Activated CD4-positive, alpha-beta T cell treated with anti-CD3 and anti-CD28 coated beads for 4 hours (primary cell): ENCODE results near the gene PODXL2.
"Not testable (repeated sequence)": the region's sequence is repeated elsewhere in the genome, so short reads cannot be mapped to it uniquely, and the experiment has no call there.

Experiments
- DNase-seq, 2 donors: peaks; one replicate each; pipeline ENCODE4 v3.0.0-alpha.2; 2020

The PODXL2 gene

GRCh38 chr3:127676921-127677351 lies 48.0 kb downstream of the PODXL2 start:
- no peak for DNase-seq

GRCh38 chr3:127677541-127678314 lies 48.7 kb downstream of the PODXL2 start:
- DNase-seq, result no peak

- DNase-seq, result no peak
Measured at GRCh38 chr3:127678315-127678599, 49.3 kb downstream of the PODXL2 start.

GRCh38 chr3:127678611-127679533 lies 49.9 kb downstream of the PODXL2 start:
- no peak for DNase-seq

GRCh38 chr3:127679534-127680145 lies 50.7 kb downstream of the PODXL2 start:
- no peak for DNase-seq

- DNase-seq, result no peak
Measured at GRCh38 chr3:127680146-127680661, 51.2 kb downstream of the PODXL2 start.

GRCh38 chr3:127680798-127681221 lies 51.8 kb downstream of the PODXL2 start:
- DNase-seq, result no peak

GRCh38 chr3:127682175-127682554 lies 53.2 kb downstream of the PODXL2 start:
- not testable (repeated sequence) for DNase-seq

GRCh38 chr3:127682561-127682960 lies 53.6 kb downstream of the PODXL2 start:
- no peak for DNase-seq

- no peak for DNase-seq
Measured at GRCh38 chr3:127684871-127685707, 56.1 kb downstream of the PODXL2 start.

GRCh38 chr3:127685708-127686511 lies 56.9 kb downstream of the PODXL2 start:
- DNase-seq, result no peak

- no peak for DNase-seq
Measured at GRCh38 chr3:127686512-127686894, 57.5 kb downstream of the PODXL2 start.

- no peak for DNase-seq
Measured at GRCh38 chr3:127687228-127687737, 58.3 kb downstream of the PODXL2 start.

- DNase-seq, result no peak
Measured at GRCh38 chr3:127688022-127688415, 59.0 kb downstream of the PODXL2 start.

- no peak for DNase-seq
Measured at GRCh38 chr3:127688416-127689265, 59.7 kb downstream of the PODXL2 start.

GRCh38 chr3:127689266-127689860 lies 60.4 kb downstream of the PODXL2 start:
- DNase-seq, result no peak

GRCh38 chr3:127690106-127690505 lies 61.1 kb downstream of the PODXL2 start:
- no peak for DNase-seq

GRCh38 chr3:127690823-127691452 lies 62.0 kb downstream of the PODXL2 start:
- DNase-seq, result no peak

GRCh38 chr3:127691489-127691888 lies 62.5 kb downstream of the PODXL2 start:
- no peak for DNase-seq
